Measurements from ENCODE around the gene KIAA1755. TPM values are rescaled to one million over a fixed set of nuclear protein-coding genes. Genes with fewer than 3 reads are reported as not detected.

The KIAA1755 gene
- total and polyA plus RNA-seq, 2 of the 4 experiments (the other 2 are of a cell fraction) = 2.5 to 5.1 TPM

- TF ChIP-seq, protein P1, sequence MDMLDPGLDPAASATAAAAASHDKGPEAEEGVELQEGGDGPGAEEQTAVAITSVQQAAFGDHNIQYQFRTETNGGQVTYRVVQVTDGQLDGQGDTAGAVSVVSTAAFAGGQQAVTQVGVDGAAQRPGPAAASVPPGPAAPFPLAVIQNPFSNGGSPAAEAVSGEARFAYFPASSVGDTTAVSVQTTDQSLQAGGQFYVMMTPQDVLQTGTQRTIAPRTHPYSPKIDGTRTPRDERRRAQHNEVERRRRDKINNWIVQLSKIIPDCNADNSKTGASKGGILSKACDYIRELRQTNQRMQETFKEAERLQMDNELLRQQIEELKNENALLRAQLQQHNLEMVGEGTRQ (IDR thresholded peaks at IDR 0.05; ENCODE audit: low read depth, low read length) = no peak
- no peak for TF ChIP-seq MAZ (IDR thresholded peaks at IDR 0.05; ENCODE audit: borderline replicate concordance, low read depth, low read length)
- TF ChIP-seq CHD1 (IDR thresholded peaks at IDR 0.05; ENCODE audit: low read depth, low read length) = no peak
- TF ChIP-seq, protein P2, sequence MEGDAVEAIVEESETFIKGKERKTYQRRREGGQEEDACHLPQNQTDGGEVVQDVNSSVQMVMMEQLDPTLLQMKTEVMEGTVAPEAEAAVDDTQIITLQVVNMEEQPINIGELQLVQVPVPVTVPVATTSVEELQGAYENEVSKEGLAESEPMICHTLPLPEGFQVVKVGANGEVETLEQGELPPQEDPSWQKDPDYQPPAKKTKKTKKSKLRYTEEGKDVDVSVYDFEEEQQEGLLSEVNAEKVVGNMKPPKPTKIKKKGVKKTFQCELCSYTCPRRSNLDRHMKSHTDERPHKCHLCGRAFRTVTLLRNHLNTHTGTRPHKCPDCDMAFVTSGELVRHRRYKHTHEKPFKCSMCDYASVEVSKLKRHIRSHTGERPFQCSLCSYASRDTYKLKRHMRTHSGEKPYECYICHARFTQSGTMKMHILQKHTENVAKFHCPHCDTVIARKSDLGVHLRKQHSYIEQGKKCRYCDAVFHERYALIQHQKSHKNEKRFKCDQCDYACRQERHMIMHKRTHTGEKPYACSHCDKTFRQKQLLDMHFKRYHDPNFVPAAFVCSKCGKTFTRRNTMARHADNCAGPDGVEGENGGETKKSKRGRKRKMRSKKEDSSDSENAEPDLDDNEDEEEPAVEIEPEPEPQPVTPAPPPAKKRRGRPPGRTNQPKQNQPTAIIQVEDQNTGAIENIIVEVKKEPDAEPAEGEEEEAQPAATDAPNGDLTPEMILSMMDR (conservative IDR thresholded peaks at IDR 0.05; ENCODE audit: low read depth, low read length) = no peak
- TF ChIP-seq ELK1 (IDR thresholded peaks at IDR 0.05; ENCODE audit: borderline replicate concordance, low read depth, low read length) = no peak
- no peak for TF ChIP-seq POLR2A (IDR thresholded peaks at IDR 0.05; ENCODE audit: low read depth, low read length)
- no peak for TF ChIP-seq MAFK (IDR thresholded peaks at IDR 0.05; ENCODE audit: low read depth, low read length)
- no peak for TF ChIP-seq SMC3 (IDR thresholded peaks at IDR 0.05; ENCODE audit: low read depth, low read length)
- TF ChIP-seq RCOR1 (IDR thresholded peaks at IDR 0.05; ENCODE audit: insufficient replicate concordance, low read length) = no peak
- TF ChIP-seq MXI1 (IDR thresholded peaks at IDR 0.05; ENCODE audit: borderline replicate concordance, low read depth, low read length) = no peak
- no peak for TF ChIP-seq RAD21 (IDR thresholded peaks at IDR 0.05; ENCODE audit: low read length)
- no peak for TF ChIP-seq NFE2L2 (IDR thresholded peaks at IDR 0.05; ENCODE audit: low read depth, low read length)
- no peak for TF ChIP-seq FOS (IDR thresholded peaks at IDR 0.05; ENCODE audit: low read depth, low read length)
- no peak for TF ChIP-seq RFX5 (IDR thresholded peaks at IDR 0.05; ENCODE audit: low read depth, low read length)
- Histone ChIP-seq H2BK15ac (ENCODE audit: low read depth, low read length) (no peak overlapping the region), H4K5ac (ENCODE audit: low read depth, low read length) (no peak overlapping the region), H4K20me1 (ENCODE audit: insufficient read depth, low read length) (no peaks in the 10 kb centered on the region), H3K14ac (replicated peaks; ENCODE audit: low read depth, low read length) (no peak overlapping the region), H3K4me1 (ENCODE audit: control insufficient read depth, insufficient read depth, low read length) (peaks cover 11% of the 10 kb centered on the region), H3K9ac (ENCODE audit: low read depth, low read length) (no peak overlapping the region), H2BK5ac (ENCODE audit: low read depth, low read length, poor library complexity, severe bottlenecking) (no peak overlapping the region), H3K27ac (ENCODE audit: insufficient read depth, low read length) (no peak overlapping the region), H3K18ac (ENCODE audit: low read depth, low read length) (no peak overlapping the region), H3K4me3 (ENCODE audit: insufficient read depth, low read depth, low read length) (no peak overlapping the region), H3K36me3 (ENCODE audit: control insufficient read depth, insufficient read depth, low read length) (no peaks in the 10 kb centered on the region), H3K4ac (ENCODE audit: low read depth, low read length) (no peak overlapping the region), H2AK9ac (replicated peaks; ENCODE audit: low read depth, low read length, poor library complexity) (no peak overlapping the region), H3K56ac (ENCODE audit: extremely low read depth, insufficient read depth, low read length) (no peak overlapping the region), H3K9me3 (ENCODE audit: control insufficient read depth, insufficient read depth, low read length) (no peaks in the 10 kb centered on the region), H3K9me1 (ENCODE audit: insufficient read depth, low read length) (peaks cover 13% of the 10 kb centered on the region), H2BK120ac (ENCODE audit: low read depth, low read length) (no peak overlapping the region), H3K79me1 (ENCODE audit: low read depth in 1 of 2, low read length in 2 of 2) (no peaks in the 10 kb centered on the region), H4K91ac (ENCODE audit: insufficient read depth, low read depth, low read length) (no peak overlapping the region), H2AFZ (replicated peaks; ENCODE audit: low read length, poor library complexity) (no peak overlapping the region), H4K8ac (ENCODE audit: low read depth in 2 of 2, low read length in 2 of 2) (no peak overlapping the region), H3K27me3 (ENCODE audit: control insufficient read depth, insufficient read depth, low read length) (no peaks in the 10 kb centered on the region), H3K4me2 (ENCODE audit: low read depth, low read length) (no peak overlapping the region), H2BK20ac (ENCODE audit: low read depth, low read length) (peak overlapping the region; percentile 49; the same call in 1 of the 2 replicates), H2AK5ac (ENCODE audit: low read depth, low read length) (no peak overlapping the region), H3K23ac (ENCODE audit: low read depth, low read length) (no peak overlapping the region)
- in situ Hi-C loops (cut with MboI; ENCODE audit: low sequenced_read_pairs) = no loop called here
- CTCF ChIA-PET = interaction anchor here (2.0 kb wide), 1 partner anchor 8 kb away, joined by 4 read pairs; no protein-coding TSS in a partner anchor
- WGBS, 2 experiments (ENCODE audit: extremely low coverage in 2 of 2, insufficient read length in 1 of 2) = no CpG with 5 or more reads among the region's 2 CpGs
- POLR2A ChIA-PET (ENCODE audit: unreplicated experiment) = no interaction called here
- DNase-seq (no peak), ATAC-seq (ENCODE audit: low read depth) (no peak)
- dilution Hi-C loops (cut with HindIII; ENCODE audit: low sequenced_read_pairs, unreplicated experiment) = no loop called here
- intact Hi-C loops (cut with micrococcal nuclease) = no loop called here
- no TSS peak for BruUV-seq (replicated peaks)
Measured at GRCh38 chr20:38207621-38208020, 52.9 kb downstream of the KIAA1755 start.

All from IMR-90 (cell line).